NT2/D1 (cell line): ENCODE results near the gene TNFAIP8.

Experiments used
- SUZ12 ChIP-seq: IDR thresholded peaks from 2 replicates; pipeline ENCODE4 v1.6.1; 2011; ENCODE audit not compliant: insufficient read length, insufficient read depth; ENCODE audit errors: extremely low read depth
- YY1 ChIP-seq: IDR thresholded peaks from 2 replicates; pipeline ENCODE4 v1.6.1; 2011; ENCODE audit not compliant: insufficient read length, insufficient read depth

DNA sequence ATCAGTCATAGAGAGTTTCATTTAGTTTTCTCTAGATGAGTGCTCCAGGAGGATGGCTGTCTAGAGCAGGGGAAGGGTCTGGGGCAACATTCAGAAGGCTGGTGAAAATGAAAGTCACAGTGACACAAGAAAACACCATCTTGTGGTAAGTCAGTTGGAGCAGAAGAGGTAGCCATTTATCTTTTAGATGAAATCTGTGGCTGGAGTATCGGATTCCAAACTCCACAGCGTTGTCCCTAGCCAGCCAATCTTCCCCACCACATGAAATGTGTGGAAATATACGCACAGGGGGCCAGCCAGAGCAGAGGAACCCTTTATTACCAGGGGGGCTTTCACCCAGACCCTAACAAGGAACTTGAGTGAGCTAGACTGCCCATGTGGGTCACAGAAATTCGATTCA, 15.9 kb upstream of the TNFAIP8 start:
- no peak for TF ChIP-seq YY1
- TF ChIP-seq SUZ12, result no peak
